Measurements from ENCODE around the gene RBM20.
"Not testable (repeated sequence)": the region's sequence is repeated elsewhere in the genome, so short reads cannot be mapped to it uniquely, and the experiment has no call there.

Gene RBM20

GRCh38 chr10:110649347-110650264 is 5.5 kb downstream of the RBM20 start:
- DNase-seq (ENCODE audit: low read depth), result no peak

GRCh38 chr10:110650265-110650668 is 6.1 kb downstream of the RBM20 start:
- no peak for DNase-seq (ENCODE audit: low read depth)

- DNase-seq (ENCODE audit: low read depth), result peak; percentile 78
Observed at GRCh38 chr10:110651044-110651958, 7.2 kb downstream of the RBM20 start.

- DNase-seq (ENCODE audit: low read depth), result no peak
Observed at GRCh38 chr10:110652475-110653118, 8.5 kb downstream of the RBM20 start.

GRCh38 chr10:110655320-110655719 is 11.2 kb downstream of the RBM20 start:
- no peak for DNase-seq (ENCODE audit: low read depth)

- no peak for DNase-seq (ENCODE audit: low read depth)
Observed at GRCh38 chr10:110656612-110657011, 12.5 kb downstream of the RBM20 start.

- no peak for DNase-seq (ENCODE audit: low read depth)
Observed at GRCh38 chr10:110657973-110658691, 14.0 kb downstream of the RBM20 start.

- no peak for DNase-seq (ENCODE audit: low read depth)
Observed at GRCh38 chr10:110659558-110659957, 15.4 kb downstream of the RBM20 start.

GRCh38 chr10:110660289-110660688 is 16.2 kb downstream of the RBM20 start:
- not testable (repeated sequence) for DNase-seq (ENCODE audit: low read depth)

GRCh38 chr10:110661292-110661691 is 17.2 kb downstream of the RBM20 start:
- DNase-seq (ENCODE audit: low read depth), result no peak

GRCh38 chr10:110664483-110665420 is 20.6 kb downstream of the RBM20 start:
- DNase-seq (ENCODE audit: low read depth), result peak; percentile 66

GRCh38 chr10:110666259-110666658 is 22.1 kb downstream of the RBM20 start:
- not testable (repeated sequence) for DNase-seq (ENCODE audit: low read depth)

GRCh38 chr10:110666673-110667072 is 22.5 kb downstream of the RBM20 start:
- DNase-seq (ENCODE audit: low read depth), result no peak

- no peak for DNase-seq (ENCODE audit: low read depth)
Observed at GRCh38 chr10:110667620-110668343, 23.6 kb downstream of the RBM20 start.

GRCh38 chr10:110668443-110668842 is 24.3 kb downstream of the RBM20 start:
- no peak for DNase-seq (ENCODE audit: low read depth)

GRCh38 chr10:110670335-110670734 is 26.2 kb downstream of the RBM20 start:
- no peak for DNase-seq (ENCODE audit: low read depth)

- DNase-seq (ENCODE audit: low read depth), result no peak
Observed at GRCh38 chr10:110671788-110672579, 27.8 kb downstream of the RBM20 start.

GRCh38 chr10:110672580-110672919 is 28.4 kb downstream of the RBM20 start:
- DNase-seq (ENCODE audit: low read depth), result no peak

GRCh38 chr10:110676016-110676415 is 31.9 kb downstream of the RBM20 start:
- DNase-seq (ENCODE audit: low read depth), result no peak

All from non-pigmented ciliary epithelial cell (primary cell).